HEK293 (cell line): Measurements from ENCODE around the gene DGKZ.

ENCODE experiments used
- CTCF ChIA-PET: fragments of 350-600 bp; formaldehyde crosslinking; extraction: SDS; loops from one replicate; lab custom pipeline; 2021; ENCODE audit warnings: antibody characterized with exemption; lab: Yijun Ruan, JAX
- POLR2A ChIA-PET: fragments of 300-600 bp; formaldehyde crosslinking; extraction: SDS; loops from one replicate; lab custom pipeline; 2020; ENCODE audit warnings: antibody characterized with exemption, inconsistent platforms; lab: Yijun Ruan, JAX
- H3K27ac ChIP-seq: fragments of 200-500 bp; sonication (Bioruptor generic); 2 replicates; pipeline ENCODE4 v1.5.1; 2014; ENCODE audit warnings: low read depth, low read length, control low read depth, inconsistent platforms; ENCODE audit errors: extremely low read depth
- H3K36me3 ChIP-seq, 2 experiments: fragments of 200-500 bp in 1 of 2; sonication (Bioruptor generic) in 1 of 2; 1 replicate in 1 of 2; 2 replicates in 1 of 2; pipeline ENCODE4 v1.5.1; 2014 to 2017; ENCODE audit warnings: inconsistent platforms in 2 of 2, low read length in 2 of 2; ENCODE audit not compliant: control insufficient read depth in 2 of 2, insufficient read depth in 1 of 2
- H3K4me1 ChIP-seq: fragments of 200-500 bp; sonication (Bioruptor generic); 2 replicates; pipeline ENCODE4 v1.5.1; 2014; ENCODE audit warnings: mild to moderate bottlenecking, low read length, inconsistent platforms; ENCODE audit not compliant: control insufficient read depth, insufficient read depth
- H3K4me3 ChIP-seq: 2 replicates; pipeline ENCODE4 v1.5.1; 2011; ENCODE audit warnings: low read depth, mild to moderate bottlenecking, control low read depth, low read length, moderate library complexity
- H3K9me3 ChIP-seq: fragments of 200-500 bp; sonication (Bioruptor generic); 2 replicates; pipeline ENCODE4 v1.5.1; 2014; ENCODE audit warnings: low read depth, low read length, inconsistent platforms; ENCODE audit not compliant: control insufficient read depth, insufficient read depth
- BCL11A ChIP-seq: fragments of 450-650 bp; formaldehyde crosslinking; IDR thresholded peaks from 2 replicates; pipeline ENCODE4 v1.5.1; 2016; ENCODE audit warnings: low read depth, missing biosample characterization, missing genetic modification characterization
- FEZF1 ChIP-seq: fragments of 450-650 bp; formaldehyde crosslinking; IDR thresholded peaks from 2 replicates; pipeline ENCODE4 v1.5.1; 2016; ENCODE audit warnings: missing biosample characterization, missing genetic modification characterization
- GLIS2 ChIP-seq: fragments of 450-650 bp; formaldehyde crosslinking; IDR thresholded peaks from 2 replicates; pipeline ENCODE4 v1.5.1; 2016; ENCODE audit warnings: missing biosample characterization, missing genetic modification characterization
- KLF17 ChIP-seq: fragments of 450-650 bp; formaldehyde crosslinking; IDR thresholded peaks from 2 replicates; pipeline ENCODE4 v1.5.1; 2016; ENCODE audit warnings: missing biosample characterization, missing genetic modification characterization
- RBAK ChIP-seq: fragments of 450-650 bp; formaldehyde crosslinking; IDR thresholded peaks from 2 replicates; pipeline ENCODE4 v1.5.1; 2016; ENCODE audit warnings: missing biosample characterization, missing genetic modification characterization
- TCF7L2 ChIP-seq: IDR thresholded peaks from 2 replicates; pipeline ENCODE4 v1.6.1; 2011; ENCODE audit warnings: low read depth, mild to moderate bottlenecking, inconsistent platforms, low read length, moderate library complexity, borderline replicate concordance
- WT1 ChIP-seq: fragments of 450-650 bp; formaldehyde crosslinking; IDR thresholded peaks from 2 replicates; pipeline ENCODE4 v1.5.1; 2016; ENCODE audit warnings: missing biosample characterization, missing genetic modification characterization
- ZBTB1 ChIP-seq: fragments of 450-650 bp; formaldehyde crosslinking; IDR thresholded peaks from 2 replicates; pipeline ENCODE4 v1.5.1; 2016; ENCODE audit warnings: missing biosample characterization, missing genetic modification characterization
- ZBTB17 ChIP-seq: fragments of 450-650 bp; formaldehyde crosslinking; IDR thresholded peaks from 2 replicates; pipeline ENCODE4 v1.5.1; 2016; ENCODE audit warnings: missing biosample characterization, missing genetic modification characterization
- ZBTB20 ChIP-seq: fragments of 450-650 bp; formaldehyde crosslinking; IDR thresholded peaks from 2 replicates; pipeline ENCODE4 v1.5.1; 2016; ENCODE audit warnings: missing biosample characterization, missing genetic modification characterization
- ZFHX2 ChIP-seq: fragments of 450-650 bp; formaldehyde crosslinking; conservative IDR thresholded peaks from 2 replicates; pipeline ENCODE4 v1.5.1; 2016; ENCODE audit warnings: missing biosample characterization, missing genetic modification characterization
- ZNF148 ChIP-seq: fragments of 450-650 bp; formaldehyde crosslinking; IDR thresholded peaks from 2 replicates; pipeline ENCODE4 v1.5.0; 2017; ENCODE audit warnings: missing biosample characterization, missing genetic modification characterization, borderline replicate concordance
- ZNF18 ChIP-seq: fragments of 450-650 bp; formaldehyde crosslinking; IDR thresholded peaks from 2 replicates; pipeline ENCODE4 v1.5.1; 2016; ENCODE audit warnings: missing biosample characterization, missing genetic modification characterization
- ZNF211 ChIP-seq: fragments of 450-650 bp; formaldehyde crosslinking; IDR thresholded peaks from 2 replicates; pipeline ENCODE4 v1.5.1; 2016; ENCODE audit warnings: low read depth, missing biosample characterization, missing genetic modification characterization
- ZNF223 ChIP-seq: fragments of 450-650 bp; formaldehyde crosslinking; IDR thresholded peaks from 2 replicates; pipeline ENCODE4 v1.5.1; 2016; ENCODE audit warnings: missing biosample characterization, missing genetic modification characterization
- ZNF248 ChIP-seq: fragments of 450-650 bp; formaldehyde crosslinking; IDR thresholded peaks from 2 replicates; pipeline ENCODE4 v1.5.1; 2017; ENCODE audit warnings: missing biosample characterization, missing genetic modification characterization
- ZNF354C ChIP-seq: fragments of 450-650 bp; formaldehyde crosslinking; IDR thresholded peaks from 2 replicates; pipeline ENCODE4 v1.5.1; 2016; ENCODE audit warnings: missing biosample characterization, missing genetic modification characterization, low read depth, borderline replicate concordance
- ZNF366 ChIP-seq: fragments of 450-650 bp; formaldehyde crosslinking; conservative IDR thresholded peaks from 2 replicates; pipeline ENCODE4 v1.5.1; 2016; ENCODE audit warnings: missing biosample characterization, missing genetic modification characterization
- ZNF530 ChIP-seq: fragments of 450-650 bp; formaldehyde crosslinking; IDR thresholded peaks from 2 replicates; pipeline ENCODE4 v1.5.1; 2016; ENCODE audit warnings: low read depth, missing biosample characterization, missing genetic modification characterization
- ZNF548 ChIP-seq: fragments of 450-650 bp; formaldehyde crosslinking; IDR thresholded peaks from 2 replicates; pipeline ENCODE4 v1.5.1; 2016; ENCODE audit warnings: missing biosample characterization, missing genetic modification characterization
- ZNF571 ChIP-seq: fragments of 450-650 bp; formaldehyde crosslinking; IDR thresholded peaks from 2 replicates; pipeline ENCODE4 v1.5.0; 2017; ENCODE audit warnings: missing biosample characterization, missing genetic modification characterization
- ZNF600 ChIP-seq: fragments of 450-650 bp; formaldehyde crosslinking; IDR thresholded peaks from 2 replicates; pipeline ENCODE4 v1.5.1; 2016; ENCODE audit warnings: missing biosample characterization, missing genetic modification characterization
- ZNF621 ChIP-seq: fragments of 450-650 bp; formaldehyde crosslinking; IDR thresholded peaks from 2 replicates; pipeline ENCODE4 v1.5.1; 2017; ENCODE audit warnings: missing biosample characterization, missing genetic modification characterization
- ZNF629 ChIP-seq: fragments of 450-650 bp; formaldehyde crosslinking; IDR thresholded peaks from 2 replicates; pipeline ENCODE4 v1.5.1; 2017; ENCODE audit warnings: missing biosample characterization, missing genetic modification characterization
- ZNF660 ChIP-seq: fragments of 450-650 bp; IDR thresholded peaks from 2 replicates; pipeline ENCODE4 v1.5.1; 2018; ENCODE audit warnings: missing biosample characterization, mild to moderate bottlenecking, missing genetic modification characterization
- ZNF664 ChIP-seq: fragments of 450-650 bp; formaldehyde crosslinking; IDR thresholded peaks from 2 replicates; pipeline ENCODE4 v1.5.1; 2016; ENCODE audit warnings: missing biosample characterization, missing genetic modification characterization
- ZNF791 ChIP-seq: fragments of 450-650 bp; formaldehyde crosslinking; IDR thresholded peaks from 2 replicates; pipeline ENCODE4 v1.5.1; 2016; ENCODE audit warnings: missing biosample characterization, missing genetic modification characterization
- ZNF792 ChIP-seq: fragments of 450-650 bp; formaldehyde crosslinking; IDR thresholded peaks from 2 replicates; pipeline ENCODE4 v1.5.1; 2016; ENCODE audit warnings: missing biosample characterization, missing genetic modification characterization
- ZNF843 ChIP-seq: fragments of 450-650 bp; formaldehyde crosslinking; IDR thresholded peaks from 2 replicates; pipeline ENCODE4 v1.5.1; 2016; ENCODE audit warnings: missing biosample characterization, missing genetic modification characterization

Gene DGKZ

DNA sequence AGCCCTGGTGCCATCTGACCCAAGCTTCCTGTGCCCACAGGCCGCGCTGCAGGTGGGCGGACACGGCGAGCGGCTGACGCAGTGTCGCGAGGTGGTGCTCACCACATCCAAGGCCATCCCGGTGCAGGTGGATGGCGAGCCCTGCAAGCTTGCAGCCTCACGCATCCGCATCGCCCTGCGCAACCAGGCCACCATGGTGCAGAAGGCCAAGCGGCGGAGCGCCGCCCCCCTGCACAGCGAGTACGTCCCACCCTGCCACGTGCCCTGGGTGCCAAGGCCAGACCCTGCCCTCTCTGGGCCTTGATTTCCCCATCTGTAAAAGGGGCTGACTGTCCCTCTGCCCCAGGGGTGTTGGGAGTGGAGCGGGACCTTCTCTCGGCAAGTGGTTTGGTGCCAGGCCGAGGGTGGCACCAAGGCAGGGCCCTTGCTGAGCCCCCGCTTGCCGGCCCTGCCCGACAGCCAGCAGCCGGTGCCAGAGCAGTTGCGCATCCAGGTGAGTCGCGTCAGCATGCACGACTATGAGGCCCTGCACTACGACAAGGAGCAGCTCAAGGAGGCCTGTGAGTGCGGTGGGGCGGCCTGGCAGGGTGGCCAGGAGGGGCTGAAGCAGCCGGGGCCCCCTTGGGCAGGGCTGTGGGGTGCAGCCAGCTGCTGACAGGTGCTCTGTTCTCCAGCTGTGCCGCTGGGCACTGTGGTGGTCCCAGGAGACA, 28.3 kb downstream of the DGKZ start:
- peaks cover 0 to 71% of the 10 kb centered on the region in 2 experiments; a peak in 1 of 3 replicates for H3K36me3 ChIP-seq
- no peak overlapping the region for H3K27ac ChIP-seq
- POLR2A ChIA-PET, result interaction anchor here (0.6 to 1.0 kb wide), 2 partner anchors 14 to 23 kb away, joined by 3 to 4 read pairs; no protein-coding TSS in a partner anchor
- CTCF ChIA-PET, result interaction anchor here (0.6 to 1.2 kb wide), 3 partner anchors 13 to 869 kb away, joined by 3 to 4 read pairs (median 3); no protein-coding TSS in a partner anchor
- no peaks in the 10 kb centered on the region for H3K4me1 ChIP-seq
- no peak overlapping the region for H3K4me3 ChIP-seq
- TF ChIP-seq ZNF571, result no peak
- TF ChIP-seq ZNF792, result no peak
- TF ChIP-seq ZNF660 (tag by site-specific recombination), result no peak
- TF ChIP-seq ZBTB1 (tag by site-specific recombination), result no peak
- TF ChIP-seq FEZF1, result no peak
- no peak for TF ChIP-seq BCL11A
- no peak for TF ChIP-seq WT1 (tag by site-specific recombination)
- TF ChIP-seq ZNF548, result no peak
- no peak for TF ChIP-seq ZNF621
- TF ChIP-seq ZNF18 (tag by site-specific recombination), result no peak
- TF ChIP-seq ZNF600 (tag by site-specific recombination), result no peak
- TF ChIP-seq ZBTB20 (tag by site-specific recombination), result no peak
- no peak for TF ChIP-seq ZNF366 (tag by site-specific recombination)
- TF ChIP-seq GLIS2 (tag by site-specific recombination), result no peak
- TF ChIP-seq ZNF629 (tag by site-specific recombination), result no peak
- TF ChIP-seq ZNF530 (tag by site-specific recombination), result no peak
- TF ChIP-seq ZNF791 (tag by site-specific recombination), result no peak
- no peak for TF ChIP-seq ZNF211 (tag by site-specific recombination)
- no peak for TF ChIP-seq ZNF248 (tag by site-specific recombination)
- TF ChIP-seq ZNF223, result no peak
- H3K9me3 ChIP-seq, result no peaks in the 10 kb centered on the region

DNA sequence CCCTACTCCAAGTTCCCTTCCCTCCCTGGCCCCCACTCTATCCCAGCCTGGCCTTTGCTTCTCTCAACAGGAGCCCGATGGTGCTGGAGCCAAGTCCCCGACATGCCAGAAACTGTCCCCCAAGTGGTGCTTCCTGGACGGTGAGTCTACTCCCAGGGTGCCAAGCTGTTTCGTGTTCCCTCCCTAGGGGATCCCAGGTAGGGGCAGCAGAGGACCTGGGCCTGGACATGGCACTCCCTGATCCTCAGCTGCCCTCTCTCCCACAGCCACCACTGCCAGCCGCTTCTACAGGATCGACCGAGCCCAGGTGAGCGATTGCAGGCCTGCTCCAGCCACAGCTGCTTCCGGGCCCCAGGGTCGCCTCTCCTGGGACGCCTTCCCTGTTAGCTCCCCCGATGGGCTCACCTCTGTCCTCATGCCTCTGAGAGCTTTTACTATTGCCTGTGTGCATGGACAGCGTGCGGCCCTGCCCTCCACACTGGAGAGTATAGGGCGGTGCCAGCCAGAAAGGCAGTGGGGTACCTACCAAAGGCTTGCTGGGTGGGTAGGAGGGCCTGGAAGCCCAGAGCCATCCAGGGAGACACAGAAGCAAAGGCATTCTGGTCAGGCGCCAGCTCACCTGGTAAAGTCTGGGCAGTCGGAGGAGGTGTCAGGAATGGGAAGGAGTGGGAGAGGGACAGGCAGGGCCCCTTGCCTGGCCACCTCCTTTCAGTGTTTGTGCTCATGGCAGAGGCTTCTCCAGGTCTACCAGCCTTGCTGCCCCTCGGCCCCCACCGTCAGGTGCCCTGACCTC, 29.2 kb downstream of the DGKZ start:
- Histone ChIP-seq H3K9me3 (no peaks in the 10 kb centered on the region), H3K36me3 (peaks cover 0 to 65% of the 10 kb centered on the region in 2 experiments; a peak in 1 of 3 replicates), H3K4me1 (no peaks in the 10 kb centered on the region), H3K4me3 (no peak overlapping the region), H3K27ac (no peak overlapping the region)
- ChIA-PET POLR2A (interaction anchor here (1.0 kb wide), 1 partner anchor 13 kb away, joined by 4 read pairs; no protein-coding TSS in a partner anchor), CTCF (interaction anchor here (0.6 to 4.0 kb wide), 6 partner anchors 8 to 868 kb away, joined by 3 to 18 read pairs (median 4); no protein-coding TSS in a partner anchor)
- TF ChIP-seq ZNF664 (tag by site-specific recombination), result no peak
- no peak for TF ChIP-seq RBAK (tag by site-specific recombination)
- TF ChIP-seq KLF17, result no peak
- TF ChIP-seq TCF7L2, result no peak
- TF ChIP-seq ZBTB17 (tag by site-specific recombination), result no peak
- no peak for TF ChIP-seq ZNF354C (tag by site-specific recombination)
- no peak for TF ChIP-seq ZNF148 (tag by site-specific recombination)
- no peak for TF ChIP-seq ZFHX2
- no peak for TF ChIP-seq ZNF843
